Measurements from ENCODE around the gene LPAR5.

- no peak for TF ChIP-seq CTCF (IDR thresholded peaks at IDR 0.05; ENCODE audit: low read depth, low read length)
- TF ChIP-seq EZH2phosphoT487 (IDR thresholded peaks at IDR 0.05; ENCODE audit: low read depth) = no peak
Observed at GRCh38 chr12:6606331-6607131, 29.2 kb downstream of the LPAR5 start.

Data from OCI-LY3 (cell line).